Stimulated activated CD4-positive, alpha-beta T cell treated with anti-CD3 and anti-CD28 coated beads, Interleukin-1b, Interleukin-23, amount 100 ng/mL, for 24 hours (primary cell): Measurements from ENCODE around the gene LRRC71.

Source experiments
- DNase-seq, 4 experiments: peaks; one replicate each; pipeline ENCODE4 v3.0.0-alpha.2; 2020; ENCODE audit warnings: low read depth in 4 of 4, low spot score in 1 of 4

Gene LRRC71

DNA sequence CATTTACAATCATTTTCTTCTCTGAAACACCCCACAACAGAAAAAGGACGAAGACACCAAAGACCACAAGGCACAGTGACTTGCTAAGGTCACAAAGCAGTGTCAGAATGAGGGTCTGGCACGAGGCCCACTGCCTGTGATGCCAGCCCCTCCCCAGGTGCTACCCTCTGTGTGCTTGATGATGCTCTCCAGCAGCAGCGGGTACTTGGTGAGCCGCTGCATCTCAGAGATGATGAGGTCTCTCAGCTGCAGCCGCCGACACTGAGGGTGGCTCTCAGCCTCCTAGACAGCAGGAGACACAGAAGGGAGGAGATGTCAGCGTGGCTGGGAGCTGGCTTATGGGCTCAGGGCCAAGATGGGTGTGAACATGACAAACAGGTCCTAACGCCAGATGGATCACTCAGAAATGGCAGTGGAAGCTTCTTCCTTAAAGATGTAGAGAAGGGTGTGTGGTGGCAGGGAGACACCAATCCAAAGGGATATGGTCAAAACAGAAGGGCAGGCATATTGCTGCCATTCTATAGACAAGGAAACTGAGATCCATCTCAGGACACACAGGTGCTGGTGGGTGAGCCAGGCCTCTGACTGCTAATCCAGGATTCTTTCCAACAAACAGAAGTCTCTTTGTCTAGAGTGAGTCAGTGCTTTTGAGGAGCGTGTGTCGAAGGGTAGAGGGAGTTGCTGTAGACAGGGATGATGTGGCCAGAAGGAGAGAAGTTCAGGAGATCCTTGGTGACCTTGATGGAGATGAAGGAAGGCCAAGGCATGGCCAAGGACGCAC, 25.6 kb downstream of the LRRC71 start:
- DNase-seq = no peak

DNA sequence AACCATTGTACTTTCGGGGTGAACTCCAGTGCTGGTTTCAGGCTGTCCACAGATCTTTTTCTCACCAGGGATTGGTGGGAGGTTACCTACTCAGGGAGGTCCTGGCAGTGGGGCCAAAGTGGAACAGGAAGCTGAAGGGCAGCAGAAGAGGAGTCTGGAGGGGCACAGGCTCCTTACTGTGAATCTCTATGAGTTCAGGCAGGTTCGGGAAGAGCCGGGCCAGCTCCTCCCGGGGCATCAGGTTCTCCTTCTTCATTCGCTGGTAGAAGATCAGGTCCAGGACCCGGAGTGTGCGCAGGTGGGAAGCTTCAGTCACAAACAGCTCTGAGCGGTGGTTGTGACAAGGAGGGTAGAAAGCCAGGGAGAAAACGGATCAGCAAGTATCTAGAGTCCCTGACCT, 26.7 kb downstream of the LRRC71 start:
- no peak for DNase-seq

DNA sequence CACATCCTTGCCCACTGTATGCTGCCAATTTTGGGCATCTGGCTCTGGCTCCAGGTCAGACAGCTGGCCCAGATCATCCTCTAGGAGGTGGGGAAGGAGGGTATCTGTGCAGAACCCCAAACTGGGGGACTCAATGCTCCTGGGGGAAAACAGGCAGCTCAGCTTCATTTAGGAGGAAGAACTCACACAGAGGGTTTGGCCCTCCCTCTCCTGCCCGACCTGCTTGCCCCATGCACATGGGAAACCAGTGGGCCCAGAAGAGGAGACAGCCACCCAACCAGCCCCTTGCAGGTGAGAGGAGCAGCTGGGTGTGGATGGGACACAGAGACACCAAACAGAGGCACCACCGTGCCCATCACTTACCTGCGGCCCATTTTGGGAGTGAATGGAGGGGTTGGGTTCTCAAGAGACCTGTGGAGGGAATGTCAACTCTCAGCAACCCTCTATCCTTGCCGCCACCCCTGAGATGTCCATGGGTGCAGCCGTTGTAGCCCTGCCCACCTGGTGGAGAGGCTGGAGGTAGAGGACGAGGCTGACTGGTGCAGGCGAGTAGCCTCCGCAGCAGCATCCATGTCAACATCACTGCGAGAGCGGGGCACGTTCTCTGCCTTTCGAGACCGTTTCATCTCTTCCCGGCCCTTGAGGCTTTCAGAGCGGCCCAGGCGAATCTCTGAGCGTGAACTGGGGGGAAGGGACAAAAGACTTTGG, 27.5 kb downstream of the LRRC71 start:
- DNase-seq = no peak

DNA sequence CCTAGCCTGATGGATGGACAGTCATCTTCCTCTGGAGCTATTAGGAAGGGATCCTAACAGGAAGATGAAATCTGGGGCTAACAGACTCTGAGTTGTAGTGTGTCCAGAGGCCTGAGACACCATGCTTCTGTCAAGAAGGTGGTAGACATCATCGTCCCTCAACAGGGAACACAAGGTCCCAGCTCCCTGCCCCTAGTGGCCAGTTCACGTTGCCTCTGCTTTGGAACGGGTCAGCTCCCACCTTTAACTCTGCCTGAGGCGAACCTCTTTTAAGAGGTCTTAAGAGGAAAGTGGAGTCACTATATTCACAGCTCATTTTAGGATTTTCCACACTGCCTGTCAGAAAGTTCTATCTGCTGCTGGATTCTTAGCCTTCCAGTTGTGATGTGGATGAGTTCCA, 28.3 kb downstream of the LRRC71 start:
- no peak for DNase-seq

DNA sequence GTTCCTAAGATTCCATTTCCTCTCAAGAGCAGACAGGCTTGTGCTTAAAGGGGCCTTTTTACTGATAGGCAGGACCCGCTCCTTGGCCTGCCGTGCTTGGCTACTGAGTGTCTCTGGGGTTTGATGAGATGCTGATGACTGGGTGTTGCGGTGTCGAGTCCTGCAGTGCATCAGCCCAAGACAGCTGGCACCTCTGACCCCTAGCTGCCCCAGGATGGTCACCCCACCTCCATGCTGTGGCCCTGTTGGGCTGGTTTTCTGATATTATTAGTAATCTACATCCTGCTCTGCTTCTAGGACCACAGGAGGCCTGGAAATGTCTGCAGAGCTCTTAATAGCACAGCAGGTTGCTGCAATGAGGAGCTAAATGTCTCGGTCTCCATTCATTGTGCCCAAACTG, 28.7 kb downstream of the LRRC71 start:
- no peak for DNase-seq

DNA sequence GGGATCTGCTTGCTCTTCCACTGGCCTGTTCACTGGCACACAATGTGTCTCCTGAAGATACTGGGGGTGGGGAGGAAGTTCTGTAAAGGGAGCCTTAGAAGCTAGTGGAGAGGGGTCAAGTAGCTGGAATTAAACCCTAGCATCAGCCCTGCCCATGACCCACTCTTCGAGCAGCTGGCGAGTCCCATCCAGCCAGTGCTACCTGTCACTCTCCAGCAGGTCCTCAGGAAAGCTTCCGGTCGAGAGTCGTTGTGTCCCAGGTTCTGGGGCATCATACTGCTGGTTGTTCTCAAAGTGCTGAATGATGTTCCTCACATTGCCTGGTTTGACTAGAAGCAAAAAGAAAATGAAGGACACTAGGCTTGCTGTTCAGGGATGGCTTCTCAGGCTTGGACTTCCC, 30.9 kb downstream of the LRRC71 start:
- no peak for DNase-seq

DNA sequence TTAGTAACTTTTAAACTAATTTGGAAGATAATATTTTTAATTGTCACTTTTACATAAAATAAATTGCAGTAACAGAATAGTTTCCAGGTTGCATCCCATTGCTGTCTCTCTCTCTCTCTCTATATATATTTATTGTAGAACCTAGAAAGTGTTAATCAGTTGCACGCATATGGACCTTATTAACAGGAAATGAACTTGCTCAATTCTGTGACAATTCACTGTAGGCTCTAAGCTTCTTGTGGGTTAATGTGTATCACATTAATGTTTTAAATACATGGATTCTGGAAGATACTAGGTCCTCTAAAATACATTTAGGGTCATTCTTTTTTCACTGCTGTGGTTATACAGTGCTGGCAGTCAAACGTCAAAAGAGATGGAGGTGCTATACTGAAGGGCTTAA, 33.1 kb downstream of the LRRC71 start:
- DNase-seq = no peak

DNA sequence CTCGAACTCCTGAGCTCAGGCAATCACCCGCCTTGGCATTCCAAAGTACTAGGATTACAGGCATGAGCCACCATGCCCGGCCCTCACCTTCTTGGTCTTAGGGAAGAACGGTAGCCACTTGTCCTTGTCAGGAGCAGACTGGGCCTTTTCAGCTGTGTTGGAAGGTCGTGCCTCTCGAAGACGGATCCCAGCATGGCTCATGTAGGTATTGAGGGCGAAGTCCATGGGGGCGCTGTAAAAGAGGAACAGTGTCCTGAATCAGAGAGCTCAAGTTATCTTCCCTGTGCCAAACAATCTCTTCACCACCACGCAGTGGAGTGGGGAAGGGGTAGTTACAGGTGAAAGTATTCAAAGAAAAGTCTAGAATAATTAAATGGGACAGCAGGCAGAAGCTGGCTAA, 35.9 kb downstream of the LRRC71 start:
- DNase-seq = no peak

- DNase-seq = no peak
Observed at GRCh38 chr1:156957634-156958033, 37.2 kb downstream of the LRRC71 start.

DNA sequence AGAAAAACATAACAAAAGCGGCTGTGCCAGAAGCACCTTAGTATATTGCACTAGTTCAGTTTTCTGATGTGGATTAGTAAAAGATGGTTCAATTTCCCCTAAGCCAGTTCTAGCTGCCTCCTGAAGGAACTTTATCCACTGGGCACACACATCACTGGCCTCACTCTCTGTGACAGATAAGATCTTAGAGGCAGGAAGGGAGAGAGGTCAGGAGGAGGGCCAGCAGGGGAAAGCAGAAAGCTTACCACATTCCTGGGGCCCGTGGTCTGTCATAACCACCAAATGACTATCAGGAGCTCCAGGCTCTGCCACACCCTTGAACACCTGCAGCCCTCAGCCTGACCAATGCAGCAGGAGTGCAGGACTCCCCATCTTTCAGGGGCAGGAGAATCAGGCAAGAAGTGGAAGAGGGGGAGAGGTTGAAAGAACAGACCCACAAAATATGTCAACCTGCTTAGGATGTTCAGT, 37.8 kb downstream of the LRRC71 start:
- no peak for DNase-seq

DNA sequence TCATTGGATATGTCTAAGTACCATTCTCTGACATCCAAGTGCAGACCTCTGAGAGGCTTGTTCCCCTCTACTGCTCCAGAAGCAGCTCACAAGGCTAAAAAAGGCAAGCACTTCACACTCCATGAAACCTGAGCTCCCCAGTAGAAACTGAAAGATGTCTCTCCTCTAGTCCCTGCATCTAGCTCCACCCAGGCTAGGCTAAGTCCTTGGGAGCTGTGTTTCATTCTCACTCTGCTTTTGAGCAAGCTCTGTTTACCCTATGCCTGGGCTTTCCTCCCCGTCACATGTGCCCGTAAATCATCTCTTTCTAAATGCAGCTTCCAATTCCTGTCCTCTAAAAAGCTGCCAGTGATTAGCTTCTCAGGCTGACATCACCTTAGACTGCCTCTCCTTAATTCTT, 39.0 kb downstream of the LRRC71 start:
- DNase-seq = no peak

- no peak for DNase-seq
Observed at GRCh38 chr1:156959925-156960324, 39.5 kb downstream of the LRRC71 start.

GRCh38 chr1:156961709-156962108, 41.3 kb downstream of the LRRC71 start:
- DNase-seq = peak in 1 of 4 experiments; percentile 8

DNA sequence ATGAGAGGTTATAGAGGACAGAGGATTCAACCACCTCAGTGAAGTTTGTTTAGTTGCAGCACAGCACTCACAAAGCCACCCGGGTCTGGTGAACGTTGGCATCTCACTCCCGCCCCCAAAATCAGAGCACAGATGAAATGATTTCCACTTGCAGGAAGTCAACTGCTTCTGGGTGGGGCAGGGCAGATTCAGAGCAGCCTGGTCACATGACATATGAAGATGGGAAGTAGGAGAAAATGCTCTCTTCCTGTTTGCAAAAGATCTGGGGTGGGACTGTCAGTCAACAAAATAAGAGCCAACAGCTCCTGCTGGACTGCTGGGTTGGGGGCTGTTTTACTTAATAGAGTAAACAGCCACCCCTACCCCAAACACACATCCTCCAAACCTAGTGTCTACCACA, 43.2 kb downstream of the LRRC71 start:
- peak in 2 of 4 experiments; percentile 16 to 21 for DNase-seq

- DNase-seq = no peak
Observed at GRCh38 chr1:156964441-156964840, 44.0 kb downstream of the LRRC71 start.

DNA sequence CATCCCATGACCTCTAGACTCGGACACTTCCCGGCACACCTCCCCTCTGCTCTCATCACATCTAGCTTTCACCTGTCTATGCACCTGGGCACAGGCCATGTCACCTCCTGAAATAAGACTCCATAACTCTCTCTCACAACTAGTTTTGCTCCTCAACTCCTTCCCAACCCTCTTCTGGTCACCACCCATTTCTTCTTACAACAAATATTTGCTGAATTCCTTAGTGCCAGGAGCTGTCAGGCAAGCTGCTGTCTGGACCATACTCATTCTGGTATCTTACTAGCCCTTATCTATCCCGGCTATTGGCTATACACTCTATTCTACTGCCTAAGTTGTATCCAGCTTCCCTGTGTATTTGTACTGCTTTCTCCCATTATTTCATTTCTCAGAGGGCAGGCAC, 49.1 kb downstream of the LRRC71 start:
- no peak for DNase-seq

DNA sequence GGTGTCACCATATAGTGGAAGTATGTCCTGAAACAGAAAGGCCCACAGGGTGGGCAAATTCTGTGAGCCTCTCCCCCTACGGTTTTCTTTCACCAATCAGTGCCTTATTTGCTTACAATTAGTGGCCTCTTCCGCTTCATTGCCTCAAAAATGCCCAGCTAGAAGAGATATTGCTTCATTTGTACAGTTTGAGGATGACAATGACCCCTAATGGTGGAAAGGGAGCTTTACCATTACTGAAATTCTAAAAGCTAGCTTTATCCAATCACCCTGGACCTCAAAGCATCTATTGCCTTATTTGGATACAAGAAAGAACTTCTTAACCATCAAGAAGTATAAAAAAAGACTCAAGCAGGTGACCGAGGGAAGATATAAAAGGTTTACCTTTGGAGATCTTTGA, 49.6 kb downstream of the LRRC71 start:
- no peak for DNase-seq

- DNase-seq = no peak
Observed at GRCh38 chr1:156973417-156973816, 53.0 kb downstream of the LRRC71 start.

GRCh38 chr1:156975084-156975483, 54.7 kb downstream of the LRRC71 start:
- no peak for DNase-seq

DNA sequence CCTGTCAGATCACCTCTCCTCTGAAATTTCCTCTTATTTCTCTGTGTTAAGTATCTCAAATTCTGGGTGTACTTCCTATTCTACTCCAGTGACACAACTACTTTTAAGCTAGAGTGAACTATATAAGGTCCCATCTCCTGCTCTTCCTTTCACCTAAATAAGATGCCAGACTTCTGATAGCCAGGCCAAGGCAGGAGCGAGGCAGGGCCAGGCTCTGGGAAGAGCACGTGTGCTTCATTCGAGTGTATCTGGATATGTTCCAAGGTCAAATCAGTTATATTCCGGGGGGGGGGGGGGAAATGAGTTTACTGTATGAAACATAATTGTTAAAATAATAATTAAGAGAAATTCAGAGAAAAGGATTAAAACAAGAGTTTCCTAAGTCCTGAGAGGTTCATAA, 60.1 kb downstream of the LRRC71 start:
- DNase-seq = no peak
